Kidney capillary endothelial cell (primary cell): Measurements from ENCODE around the gene KCNMB3.
A peak's percentile ranks its signal among the peaks of the same experiment; 100 is the strongest.
"Not testable (repeated sequence)": the region's sequence is repeated elsewhere in the genome, so short reads cannot be mapped to it uniquely, and the experiment has no call there.

Experiments
- DNase-seq: peaks from one replicate; pipeline ENCODE4 v3.0.0-alpha.2; 2018; ENCODE audit warnings: low spot score

Gene KCNMB3

GRCh38 chr3:179264449-179264848, 13.5 kb upstream of the KCNMB3 start:
- no peak for DNase-seq

DNA sequence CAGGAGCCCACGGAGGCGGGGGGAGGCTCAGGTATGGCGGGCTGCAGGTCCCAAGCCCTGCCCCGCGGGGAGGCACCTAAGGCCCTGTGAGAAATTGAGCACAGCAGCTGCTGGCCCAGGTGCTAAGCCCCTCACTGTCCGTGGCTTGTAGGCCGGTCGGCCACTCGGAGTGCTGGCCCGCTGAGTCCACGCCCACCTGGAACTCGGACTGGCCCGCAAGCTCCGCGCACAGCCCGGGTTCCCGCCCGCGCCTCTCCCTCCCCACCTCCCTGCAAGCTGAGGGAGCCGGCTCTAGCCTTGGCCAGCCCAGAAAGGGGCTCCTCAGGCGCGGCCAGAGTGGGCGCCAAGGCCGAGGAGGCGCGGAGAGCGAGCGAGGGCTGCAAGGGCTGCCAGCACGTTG, 12.2 kb upstream of the KCNMB3 start:
- DNase-seq = no peak

DNA sequence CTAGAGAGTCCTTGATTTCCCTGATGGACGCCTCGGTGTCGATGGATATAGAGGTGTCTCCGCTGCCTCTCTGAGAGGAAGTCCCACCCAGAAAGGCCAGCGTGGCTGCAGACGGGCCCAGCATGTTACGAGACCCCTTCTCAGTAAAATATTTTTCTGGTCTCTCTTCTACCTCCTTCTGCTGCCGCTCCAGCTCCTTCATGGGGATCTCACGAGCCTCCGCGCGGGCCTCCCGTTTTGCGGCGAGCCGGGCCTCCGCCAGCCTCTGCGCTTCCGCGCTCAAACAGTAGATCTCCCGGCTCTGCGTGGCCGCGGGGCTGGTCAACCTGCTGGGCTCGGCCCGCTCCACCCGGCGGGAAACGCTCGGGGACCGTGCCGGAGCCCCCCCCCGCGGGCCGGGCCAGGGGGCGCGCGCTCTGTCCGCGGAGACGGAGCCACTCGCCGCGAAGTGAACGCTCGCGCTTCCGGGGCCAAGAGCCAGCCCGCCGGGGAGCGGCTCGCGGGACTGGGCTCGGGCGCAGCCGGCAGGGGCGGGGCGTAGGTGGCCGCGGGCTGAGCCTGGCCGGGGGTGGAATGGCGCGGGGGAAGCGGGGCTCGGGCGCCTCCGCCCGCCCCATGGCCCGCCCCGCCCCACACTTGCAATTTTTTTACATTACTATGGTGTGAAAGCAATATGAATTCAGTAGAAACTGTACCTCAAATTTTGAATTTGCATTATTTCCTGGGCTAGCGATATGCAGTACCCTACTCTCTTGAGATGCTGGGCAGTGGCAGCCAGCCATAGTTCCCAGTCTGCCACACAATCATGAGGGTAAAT, 10.2 kb upstream of the KCNMB3 start:
- DNase-seq = peak; percentile 42

DNA sequence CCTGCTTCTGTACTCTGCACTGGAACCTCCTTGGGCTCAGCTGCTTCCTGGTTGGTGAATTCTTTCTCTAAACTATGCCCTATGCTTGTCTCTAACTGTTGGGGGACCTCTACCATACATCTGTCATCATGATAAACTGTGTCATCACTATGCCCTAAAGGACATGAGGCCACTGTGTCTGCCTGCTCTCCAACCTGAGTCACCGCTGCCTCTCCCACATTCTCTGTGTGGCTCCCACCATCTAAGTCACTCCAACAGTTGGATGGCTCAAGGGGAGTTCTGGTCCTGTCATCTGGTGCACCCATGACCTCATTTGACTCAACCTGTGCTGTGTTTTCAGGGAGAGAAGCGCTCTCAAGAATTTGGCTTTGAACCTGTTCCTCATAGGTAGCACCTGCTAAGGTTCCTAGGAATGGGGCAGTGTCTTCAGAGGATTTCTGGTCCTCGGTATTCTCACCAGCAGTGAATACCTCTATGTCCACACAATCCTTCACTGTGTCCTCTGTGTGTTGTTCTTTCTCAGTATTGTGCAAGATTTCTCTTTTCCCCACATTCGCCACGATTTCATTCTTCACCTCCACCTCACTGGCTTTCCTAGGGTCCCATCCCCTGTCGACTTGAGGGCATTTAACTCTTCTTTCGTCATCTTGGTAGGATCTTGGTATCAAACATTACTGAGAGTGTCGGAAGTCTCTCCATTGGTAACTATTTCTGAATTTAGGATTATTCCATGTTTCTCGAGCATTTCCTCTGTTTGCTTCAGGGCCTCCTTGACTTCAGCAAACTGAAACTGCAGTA, 9.2 kb upstream of the KCNMB3 start:
- DNase-seq = not testable (repeated sequence)

DNA sequence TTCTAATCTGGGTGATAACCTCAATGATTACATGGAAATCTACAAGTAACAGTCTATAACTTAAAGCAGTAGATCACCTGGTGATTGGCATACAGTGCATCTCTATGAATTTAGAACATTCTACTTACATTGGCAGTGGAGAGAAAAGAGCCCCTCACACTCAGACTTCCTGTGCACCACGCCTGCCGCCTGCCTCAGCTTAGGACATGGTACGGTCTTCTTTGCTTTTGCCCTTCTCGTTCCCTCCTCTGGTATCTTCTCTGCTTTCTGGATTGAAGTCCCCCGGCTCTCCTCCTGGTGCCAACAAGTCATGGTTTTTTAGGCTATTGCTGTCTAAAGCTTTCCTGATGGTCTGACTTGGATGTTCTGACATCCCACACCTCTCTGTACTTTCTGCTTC, 7.9 kb upstream of the KCNMB3 start:
- DNase-seq = no peak

- not testable (repeated sequence) for DNase-seq
These were observed 6.8 kb upstream of the KCNMB3 start for GRCh38 chr3:179257742-179258141.

DNA sequence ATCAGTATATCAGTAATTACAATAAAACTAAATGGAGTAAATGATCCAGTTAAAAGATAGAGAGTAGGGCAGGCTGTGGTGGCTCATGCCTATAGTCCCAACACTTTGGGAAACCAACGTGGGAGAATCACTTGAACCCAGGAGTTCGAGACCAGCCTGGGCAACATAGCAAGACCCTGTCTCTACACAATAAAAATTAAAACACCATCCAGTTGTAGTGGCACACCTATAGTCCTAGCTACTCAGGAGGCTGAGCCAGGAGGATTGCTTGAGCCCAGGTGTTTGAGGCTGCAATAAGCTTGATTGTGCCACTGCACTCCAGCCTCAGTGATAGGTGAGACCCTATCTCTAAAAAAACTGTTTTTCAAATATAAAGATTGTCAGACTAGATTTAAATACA, 5.9 kb upstream of the KCNMB3 start:
- no peak for DNase-seq

DNA sequence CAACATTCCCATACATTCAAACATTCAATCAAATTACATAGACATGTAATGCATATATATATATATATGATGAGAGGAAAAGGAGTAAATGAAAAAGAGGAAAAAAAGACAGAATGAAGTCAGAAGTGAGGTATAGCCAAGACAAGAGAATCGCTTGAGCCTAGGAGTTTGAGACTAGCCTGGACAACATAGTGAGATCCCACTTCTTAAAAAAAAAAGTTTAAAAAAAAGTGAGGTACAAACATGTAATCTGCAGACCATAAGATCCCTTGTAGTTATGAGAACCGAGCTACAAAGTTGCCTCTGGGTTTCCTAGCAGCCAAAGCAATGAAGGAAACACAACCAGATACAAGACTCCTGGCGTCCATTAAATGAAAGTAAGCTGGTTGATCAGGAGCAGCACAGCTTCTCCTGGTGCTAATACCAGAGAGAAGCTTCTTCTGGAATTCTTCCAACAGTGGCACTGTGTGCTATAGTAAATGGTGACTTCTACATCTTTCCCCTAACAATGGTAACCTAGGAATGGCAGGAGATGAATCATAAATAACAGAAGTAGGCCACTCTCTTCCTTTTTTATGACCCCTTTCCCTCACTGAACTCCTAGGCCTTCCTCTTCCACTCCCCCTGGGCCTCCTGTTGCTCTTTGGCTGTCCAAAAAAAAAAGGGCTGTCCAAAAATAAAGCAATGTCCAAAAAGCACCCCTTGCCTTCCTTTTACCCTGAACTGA, 3.5 kb downstream of the KCNMB3 start:
- DNase-seq = peak; percentile 77

DNA sequence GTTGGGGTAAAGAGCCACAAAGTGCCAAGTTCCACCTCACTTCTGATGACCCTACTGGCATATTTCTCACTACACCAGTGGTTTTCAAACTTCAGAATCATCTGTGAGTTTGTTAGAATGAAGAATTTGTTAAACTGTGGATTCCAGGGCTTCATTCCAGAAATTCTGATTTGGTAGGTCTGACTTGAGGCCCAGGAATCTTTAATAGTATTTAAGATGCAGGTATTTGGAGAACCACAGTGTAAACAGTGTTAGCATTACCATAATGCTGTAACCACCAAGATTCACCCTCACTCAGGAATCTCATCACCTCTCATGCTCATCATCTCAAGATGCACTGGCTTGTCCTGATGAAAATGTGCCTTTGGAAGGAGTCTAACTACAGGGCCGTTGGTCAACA, 6.0 kb downstream of the KCNMB3 start:
- no peak for DNase-seq

GRCh38 chr3:179242859-179243258, 8.1 kb downstream of the KCNMB3 start:
- DNase-seq = not testable (repeated sequence)

GRCh38 chr3:179240299-179240698, 10.6 kb downstream of the KCNMB3 start:
- not testable (repeated sequence) for DNase-seq

DNA sequence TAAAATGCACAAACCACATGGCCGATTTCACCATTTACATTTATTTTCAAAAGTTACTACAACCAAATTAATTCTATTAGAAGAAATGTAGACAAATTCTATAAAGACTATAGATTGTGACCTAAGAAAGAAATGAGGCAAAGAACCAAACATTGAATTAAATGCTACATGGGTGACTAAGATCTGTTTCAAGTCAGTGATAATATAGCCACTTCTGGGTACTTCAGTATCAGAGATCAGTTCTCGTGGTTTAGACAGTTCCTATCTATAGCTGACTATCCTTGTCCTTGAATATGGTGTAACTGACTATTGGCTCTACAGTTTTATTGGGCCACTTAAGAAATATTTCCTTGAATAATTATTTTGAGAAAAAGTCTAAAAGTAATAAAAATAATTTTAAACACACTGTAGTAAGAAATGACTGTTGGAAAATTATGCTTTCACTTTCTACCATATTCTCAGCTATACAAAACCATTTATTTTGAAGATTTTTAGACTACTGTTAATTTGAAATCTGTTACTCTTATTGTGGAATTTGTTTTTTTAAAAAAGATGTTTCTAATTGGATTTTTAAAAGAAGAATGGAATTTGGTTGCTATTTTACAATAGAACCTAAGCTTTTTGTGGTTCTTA, 14.1 kb downstream of the KCNMB3 start:
- no peak for DNase-seq

DNA sequence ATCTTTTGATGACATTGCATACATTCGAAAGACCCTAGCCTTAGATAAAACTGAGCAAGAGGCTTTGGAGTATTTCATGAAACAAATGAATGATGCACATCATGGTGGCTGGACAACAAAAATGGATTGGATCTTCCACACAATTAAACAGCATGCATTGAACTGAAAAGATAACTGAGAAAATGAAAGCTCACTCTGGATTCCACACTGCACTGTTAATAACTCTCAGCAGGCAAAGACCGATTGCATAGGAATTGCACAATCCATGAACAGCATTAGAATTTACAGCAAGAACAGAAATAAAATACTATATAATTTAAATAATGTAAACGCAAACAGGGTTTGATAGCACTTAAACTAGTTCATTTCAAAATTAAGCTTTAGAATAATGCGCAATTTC, 16.7 kb downstream of the KCNMB3 start:
- DNase-seq = no peak

DNA sequence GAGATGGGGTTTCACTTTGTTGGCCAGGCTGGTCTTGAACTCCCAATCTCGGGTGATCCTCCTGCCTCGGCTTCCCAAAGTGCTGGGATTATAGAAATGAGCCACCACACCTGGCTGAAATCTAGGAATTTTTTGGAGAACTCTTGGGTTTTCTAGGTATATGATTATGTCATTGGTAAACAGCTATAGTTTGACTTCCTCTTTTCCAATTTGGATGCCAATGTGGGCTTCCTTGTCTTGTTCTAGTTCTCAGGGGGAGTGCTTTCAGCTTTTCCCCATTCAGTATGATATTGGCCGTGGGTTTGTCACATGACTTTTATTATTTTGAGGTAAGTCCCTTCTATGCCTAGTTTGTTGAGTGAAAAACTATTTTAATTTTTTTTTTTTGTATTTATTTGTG, 17.9 kb downstream of the KCNMB3 start:
- DNase-seq = no peak

GRCh38 chr3:179229177-179229576, 21.7 kb downstream of the KCNMB3 start:
- DNase-seq = no peak

GRCh38 chr3:179227349-179227748, 23.6 kb downstream of the KCNMB3 start:
- DNase-seq = peak; percentile 35

DNA sequence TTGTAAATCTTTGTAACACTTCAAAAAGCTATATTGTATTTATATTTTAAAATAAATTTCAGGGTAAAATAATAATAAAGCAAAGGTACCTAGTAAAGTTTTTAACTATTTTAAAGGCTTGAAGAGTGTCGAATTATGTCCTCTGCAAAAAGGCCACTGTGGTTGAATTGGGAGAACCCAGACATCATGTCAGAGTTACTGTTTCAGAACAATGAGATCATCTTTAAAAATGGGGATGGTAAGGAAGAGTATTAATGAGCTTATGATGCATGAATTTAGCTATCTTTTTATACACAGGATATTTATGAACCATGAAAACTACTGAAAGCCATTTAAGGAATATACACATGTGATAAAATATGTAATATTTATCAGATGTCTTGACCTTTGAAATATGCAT, 26.3 kb downstream of the KCNMB3 start:
- no peak for DNase-seq

DNA sequence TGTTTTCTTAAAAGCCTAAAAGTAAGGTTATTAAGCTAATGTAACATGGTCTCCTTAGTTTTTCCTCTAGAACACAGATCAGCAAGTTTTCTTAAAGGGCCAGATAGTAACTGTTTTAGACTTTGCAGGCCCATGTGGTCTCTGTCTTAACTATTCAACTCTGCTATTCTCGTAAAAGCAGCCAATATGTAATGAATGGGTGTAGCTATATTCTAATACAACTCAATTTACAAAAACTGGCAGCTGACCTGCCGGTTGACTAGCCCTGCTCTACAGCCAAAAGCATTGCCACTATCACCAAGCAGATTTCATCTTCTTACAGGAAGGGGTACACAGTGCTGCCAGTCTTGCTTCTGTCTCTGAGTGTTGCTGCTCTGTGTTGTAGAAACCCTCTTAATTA, 27.4 kb downstream of the KCNMB3 start:
- DNase-seq = no peak

GRCh38 chr3:179218213-179218612, 32.7 kb downstream of the KCNMB3 start:
- not testable (repeated sequence) for DNase-seq

DNA sequence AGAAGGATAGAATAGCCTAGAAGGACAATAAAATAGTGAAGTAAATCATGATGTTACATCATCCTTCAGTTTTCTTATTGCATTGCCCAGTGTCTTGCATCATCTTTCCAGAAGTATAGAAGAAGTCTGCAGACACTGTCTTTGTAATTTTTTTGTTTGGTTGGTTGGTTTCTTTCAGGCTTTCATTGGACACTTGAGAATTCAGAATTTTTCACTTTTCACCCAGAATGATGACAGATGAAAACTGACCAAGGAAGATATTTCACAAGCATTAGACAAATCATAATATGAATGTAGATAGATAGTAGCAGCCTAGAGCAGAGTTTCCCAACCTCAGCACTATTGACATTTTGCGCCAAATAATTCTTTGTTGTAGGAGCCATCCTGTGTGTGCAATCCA, 35.4 kb downstream of the KCNMB3 start:
- not testable (repeated sequence) for DNase-seq

- no peak for DNase-seq
These were observed 50.1 kb downstream of the KCNMB3 start for GRCh38 chr3:179200790-179201189.

- no peak for DNase-seq
These were observed 54.2 kb downstream of the KCNMB3 start for GRCh38 chr3:179196700-179197099.
